HG03354 (cell line): ENCODE results near the gene VANGL2.
"Not testable (repeated sequence)": the region's sequence is repeated elsewhere in the genome, so short reads cannot be mapped to it uniquely, and the experiment has no call there.

ENCODE experiments used
- ATAC-seq: cut with Tn5 transposase; IDR thresholded peaks from one replicate; pipeline ENCODE4 v1.9.1; 2021; ENCODE audit warnings: mild to moderate bottlenecking; ENCODE audit not compliant: unreplicated experiment, poor library complexity, severe bottlenecking

VANGL2 gene

DNA sequence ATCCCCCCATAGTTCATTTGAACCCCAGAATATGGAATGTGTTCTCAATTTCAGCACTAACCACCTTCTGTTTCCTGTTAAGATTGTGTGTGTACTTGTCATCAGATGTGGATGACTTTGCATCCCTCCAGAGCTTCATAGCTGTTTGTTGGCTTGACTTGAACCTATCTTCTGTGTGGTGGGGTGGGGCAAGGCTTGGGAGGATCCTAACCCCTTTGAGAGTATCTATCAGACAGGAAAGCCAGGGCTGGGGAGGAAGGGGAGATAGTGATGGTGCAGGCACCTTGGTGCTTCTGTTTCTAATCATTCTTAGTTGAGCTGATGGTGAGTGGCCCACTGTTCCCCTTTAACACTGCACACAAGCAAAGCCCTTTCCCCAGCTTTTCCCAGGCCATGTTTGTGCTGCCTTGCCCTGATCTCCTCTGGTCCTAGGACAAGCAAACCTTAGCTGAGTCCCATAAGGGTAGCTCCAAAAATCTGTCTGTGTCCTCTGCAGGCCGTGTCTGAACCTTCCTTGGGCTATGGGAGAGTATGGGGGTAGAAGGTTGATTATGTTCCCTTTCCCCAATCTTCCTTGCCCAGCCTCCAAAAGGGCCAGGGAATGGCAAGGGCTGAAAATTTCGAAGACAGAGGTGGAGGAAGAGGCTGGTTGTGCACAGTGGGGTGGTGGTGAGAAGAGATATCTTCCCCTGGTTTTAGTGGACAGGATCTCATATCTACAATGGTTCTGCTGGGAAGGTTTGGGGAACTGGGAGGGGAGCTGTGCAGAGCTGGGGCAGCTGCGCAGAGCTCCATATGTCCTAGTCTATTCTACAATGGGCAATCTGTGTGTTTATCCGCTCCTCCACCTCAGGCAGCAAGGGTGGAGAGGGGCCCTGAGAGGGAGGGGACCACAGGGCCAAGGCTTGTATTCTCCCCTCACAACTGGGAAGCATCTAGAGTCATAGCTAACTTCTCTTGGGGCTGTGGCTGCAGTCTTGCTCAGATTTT is 32.1 kb upstream of the VANGL2 start:
- ATAC-seq = no peak

DNA sequence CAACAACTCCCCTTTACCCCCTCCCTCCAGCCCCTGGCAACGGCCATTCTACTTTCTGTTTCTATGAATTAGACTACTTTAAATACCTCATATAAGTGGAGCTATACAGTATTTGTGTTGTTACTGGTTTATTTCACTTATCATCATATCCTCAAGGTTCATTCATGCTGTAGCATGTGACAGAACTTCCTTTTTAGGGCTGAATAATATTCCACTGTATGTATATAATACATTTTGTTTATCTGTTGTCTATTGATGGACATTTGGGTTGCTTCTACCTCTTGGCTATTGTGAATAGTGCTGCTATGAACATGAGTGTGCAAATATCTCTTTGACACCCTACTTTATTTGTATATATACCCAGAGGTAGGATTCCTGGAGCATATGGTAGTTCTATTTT is 31.3 kb upstream of the VANGL2 start:
- ATAC-seq = no peak

DNA sequence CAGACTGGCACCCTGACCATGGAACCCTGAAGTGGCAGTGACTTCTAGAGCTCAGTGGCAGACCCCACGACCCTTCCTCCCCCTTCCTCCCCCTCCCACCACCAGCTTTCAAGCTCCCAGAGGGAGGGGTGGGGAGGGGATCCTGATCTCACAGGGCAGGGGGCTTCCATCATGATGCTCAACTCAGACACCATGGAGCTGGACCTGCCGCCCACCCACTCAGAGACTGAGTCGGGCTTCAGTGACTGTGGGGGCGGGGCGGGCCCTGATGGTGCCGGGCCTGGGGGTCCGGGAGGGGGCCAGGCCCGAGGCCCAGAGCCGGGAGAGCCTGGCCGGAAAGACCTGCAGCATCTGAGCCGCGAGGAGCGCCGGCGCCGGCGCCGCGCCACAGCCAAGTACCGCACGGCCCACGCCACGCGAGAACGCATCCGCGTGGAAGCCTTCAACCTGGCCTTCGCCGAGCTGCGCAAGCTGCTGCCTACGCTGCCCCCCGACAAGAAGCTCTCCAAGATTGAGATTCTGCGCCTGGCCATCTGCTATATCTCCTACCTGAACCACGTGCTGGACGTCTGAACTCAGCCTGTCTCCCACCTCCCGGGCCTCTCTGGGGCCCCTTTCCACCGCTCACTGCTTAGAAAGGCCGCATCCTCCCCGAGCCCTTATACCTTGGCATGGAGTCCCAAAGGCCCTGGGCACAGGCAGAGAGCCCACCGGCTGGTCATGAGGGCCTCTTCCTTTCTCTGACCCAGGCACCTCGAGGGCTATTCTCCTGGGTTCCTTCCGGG is 29.6 kb upstream of the VANGL2 start:
- ATAC-seq = no peak

DNA sequence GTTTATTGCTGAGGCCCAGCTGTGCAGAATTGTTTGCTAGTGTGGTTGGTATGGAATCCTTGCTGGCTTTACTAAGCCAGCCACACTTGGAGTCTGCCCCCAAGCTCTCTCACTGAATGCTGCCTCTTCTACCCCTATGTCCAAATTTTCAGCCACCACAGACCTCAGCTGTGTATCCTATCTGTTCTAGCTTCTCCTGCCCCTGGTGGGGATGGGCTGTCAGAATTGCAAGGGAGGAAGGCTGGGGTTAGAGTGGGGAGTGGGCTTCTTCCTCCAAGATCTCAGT is 29.1 kb upstream of the VANGL2 start:
- no peak for ATAC-seq

DNA sequence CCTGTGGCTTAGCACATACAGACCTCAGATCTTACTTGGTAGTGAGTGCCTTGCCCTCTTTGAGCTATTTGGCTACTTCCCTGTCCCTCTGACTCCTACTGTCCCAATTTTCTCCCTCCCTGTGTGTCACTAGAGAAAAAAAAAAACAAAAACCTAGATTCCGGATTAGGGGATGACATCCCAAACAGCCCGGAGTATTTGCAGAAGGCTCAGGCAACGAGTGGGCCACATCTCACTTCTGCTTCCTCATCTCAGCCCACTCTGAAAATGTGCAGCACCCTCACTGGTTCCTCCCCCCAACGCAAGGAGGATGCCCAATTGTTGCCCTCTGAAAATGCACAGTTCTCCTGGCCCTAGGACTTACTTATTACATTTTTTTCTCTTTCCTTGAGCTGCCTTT is 28.6 kb upstream of the VANGL2 start:
- no peak for ATAC-seq

DNA sequence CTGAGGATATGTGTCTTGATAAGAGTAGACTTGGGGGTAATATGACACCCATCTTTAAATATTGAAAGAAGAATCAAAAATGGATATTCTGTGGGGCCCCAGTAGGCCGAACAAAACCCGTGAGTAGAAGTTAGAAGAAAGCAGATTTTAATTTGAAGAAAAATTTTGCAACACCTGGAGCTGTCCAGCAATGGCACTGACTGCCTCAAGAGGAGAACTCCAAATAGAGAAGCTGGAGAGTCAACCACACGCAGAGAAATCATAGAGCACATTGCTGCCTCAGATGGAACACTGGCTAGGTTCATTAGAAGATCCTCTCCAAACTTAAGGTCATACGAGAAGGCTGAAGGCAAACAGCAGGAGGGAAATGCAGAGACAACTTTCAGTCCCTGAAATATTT is 26.7 kb upstream of the VANGL2 start:
- no peak for ATAC-seq

DNA sequence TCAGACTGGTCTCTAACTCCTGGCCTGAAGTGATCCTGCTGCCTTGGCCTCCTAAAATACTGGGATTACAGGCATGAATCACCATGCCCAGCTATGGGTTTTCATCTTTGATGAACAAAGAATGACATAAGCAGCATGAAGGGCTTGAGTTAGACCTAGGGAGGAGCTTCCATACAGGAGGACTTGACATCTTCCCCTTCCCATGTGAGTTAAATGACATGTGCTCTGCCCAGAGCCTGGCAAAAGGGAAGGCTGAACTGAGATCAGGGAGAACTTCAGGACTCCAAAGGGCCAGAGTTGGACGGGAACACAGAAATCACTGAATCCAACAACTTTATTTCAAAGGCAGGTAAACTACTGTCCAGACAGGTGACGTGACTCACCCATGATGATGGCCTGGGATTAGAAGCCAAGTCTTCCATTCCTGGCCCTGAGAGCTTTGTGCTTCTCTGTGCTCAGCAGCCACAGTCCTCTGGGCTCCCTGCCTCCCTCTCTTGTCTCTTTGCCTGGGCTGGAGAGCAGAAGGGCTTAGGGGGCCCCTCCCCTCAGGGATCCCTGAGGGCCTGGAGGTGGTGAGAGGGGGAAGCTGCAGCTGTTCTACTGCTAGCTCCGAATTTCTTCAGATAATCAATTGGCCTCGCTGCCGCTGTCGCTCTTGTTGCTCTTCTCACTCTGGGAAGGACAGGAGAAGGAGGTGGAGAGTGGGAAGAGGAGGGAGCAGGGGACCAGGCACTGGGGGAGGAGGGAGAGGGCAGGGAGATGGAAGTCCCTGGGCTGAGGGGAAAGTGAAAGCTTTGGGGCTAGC is 25.9 kb upstream of the VANGL2 start:
- no peak for ATAC-seq

DNA sequence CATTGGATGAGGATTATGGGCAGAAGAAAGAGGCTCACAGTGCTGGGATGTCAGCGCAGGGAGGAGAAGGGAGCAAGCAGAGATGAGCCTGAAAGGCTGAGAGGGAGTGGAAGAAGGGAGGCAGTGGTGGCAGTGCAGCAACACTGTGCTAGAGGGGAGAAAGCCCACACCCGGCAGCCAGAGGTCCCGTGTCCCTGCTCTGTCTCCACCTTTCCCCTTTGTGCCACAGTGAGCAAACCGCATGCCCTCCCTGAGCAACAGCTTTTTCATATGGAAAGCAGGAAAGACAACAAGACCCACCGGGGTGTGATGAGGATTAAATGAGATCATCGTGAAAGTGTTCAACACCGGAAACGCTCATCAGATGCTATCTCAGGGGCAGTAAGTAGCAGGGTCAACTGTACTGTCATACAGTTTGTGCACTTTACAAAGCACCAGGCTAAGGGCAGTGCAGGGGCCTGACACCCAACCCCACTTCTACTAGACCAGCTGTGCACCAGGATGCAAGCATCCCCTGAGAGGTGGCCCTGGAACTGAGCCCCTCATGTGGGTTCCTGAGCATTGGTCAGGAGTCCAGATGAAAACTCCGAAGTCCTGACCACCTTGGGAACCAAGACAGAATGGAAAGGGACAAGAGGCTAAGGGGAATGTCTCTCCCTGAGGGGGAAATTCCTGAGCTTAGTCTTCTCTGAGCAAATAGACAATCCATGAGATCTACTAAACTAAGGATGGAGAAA is 24.4 kb upstream of the VANGL2 start:
- ATAC-seq = peak; percentile 71

DNA sequence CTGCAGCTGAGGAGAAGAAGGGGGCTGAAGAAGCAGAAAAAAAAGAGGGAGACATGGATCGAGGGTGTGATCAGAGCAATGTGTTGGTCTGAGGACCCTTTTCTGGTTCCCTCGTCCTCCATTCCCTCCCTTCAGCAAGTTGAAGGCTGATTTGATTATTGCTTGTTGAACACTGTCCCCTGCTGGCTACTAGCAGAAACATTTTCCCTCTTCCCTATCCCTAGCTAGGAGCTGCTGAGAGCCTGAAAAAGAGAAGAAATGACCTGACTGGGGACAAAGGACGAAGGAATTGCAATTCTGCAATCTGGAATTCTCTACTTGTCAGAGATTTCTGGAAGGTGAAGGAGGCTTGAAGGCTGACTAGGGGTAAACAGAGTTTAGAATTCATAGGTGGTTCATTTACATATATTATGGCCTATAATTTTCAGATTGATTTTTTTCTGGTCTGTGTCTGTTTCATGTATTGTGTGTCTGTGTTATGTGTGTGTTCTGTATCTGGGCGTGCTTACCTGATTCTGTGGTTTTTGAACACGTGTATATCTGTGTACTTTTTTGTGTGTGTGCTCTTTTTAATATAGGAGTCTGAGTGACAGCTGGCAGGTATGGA is 23.7 kb upstream of the VANGL2 start:
- ATAC-seq = peak; percentile 68

DNA sequence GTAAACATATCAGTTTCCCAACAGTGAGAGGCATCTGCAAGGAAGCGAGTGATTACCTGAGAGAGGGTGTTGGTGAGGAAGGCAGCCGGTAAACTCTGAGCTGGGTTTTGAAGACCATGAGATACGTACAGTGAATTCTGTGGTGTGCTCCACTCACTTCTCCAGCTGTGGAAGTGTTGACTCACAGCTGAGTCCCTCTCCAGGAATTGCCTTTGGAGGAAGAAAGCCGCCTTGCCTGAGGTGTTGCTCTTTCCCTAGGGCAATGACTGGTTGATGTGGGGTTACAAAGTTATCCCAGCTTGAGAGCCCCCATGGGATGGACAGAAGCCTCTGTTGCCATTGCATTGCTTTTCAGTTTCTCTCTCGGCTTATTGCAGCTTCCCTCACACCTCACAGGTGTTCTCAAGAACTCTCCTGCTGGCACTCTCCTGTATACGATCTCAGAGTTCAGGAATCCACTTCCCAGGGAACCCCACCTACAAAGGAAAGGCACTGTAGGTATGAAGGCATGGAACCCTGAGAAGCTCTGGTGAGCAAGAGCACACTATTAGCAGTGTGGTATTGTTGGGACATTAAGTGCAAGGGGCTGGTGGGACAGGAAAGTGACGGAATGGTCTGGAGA is 22.7 kb upstream of the VANGL2 start:
- no peak for ATAC-seq

DNA sequence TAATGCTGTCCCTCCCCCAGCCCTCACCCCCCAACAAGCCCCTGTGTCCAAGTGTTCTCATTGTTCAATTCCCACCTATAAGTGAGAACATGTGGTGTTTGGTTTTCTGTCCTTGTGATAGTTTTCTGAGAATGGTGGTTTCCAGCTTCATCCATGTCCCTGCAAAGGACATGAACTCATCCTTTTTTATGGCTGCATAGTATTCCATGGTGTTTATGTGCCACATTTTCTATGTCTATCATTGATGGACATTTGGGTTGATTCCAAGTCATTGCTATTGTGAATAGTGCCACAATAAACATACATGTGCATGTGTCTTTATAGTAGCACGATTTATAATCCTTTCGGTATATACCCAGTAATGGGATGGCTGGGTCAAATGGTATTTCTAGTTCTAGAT is 15.6 kb upstream of the VANGL2 start:
- ATAC-seq = not testable (repeated sequence)

DNA sequence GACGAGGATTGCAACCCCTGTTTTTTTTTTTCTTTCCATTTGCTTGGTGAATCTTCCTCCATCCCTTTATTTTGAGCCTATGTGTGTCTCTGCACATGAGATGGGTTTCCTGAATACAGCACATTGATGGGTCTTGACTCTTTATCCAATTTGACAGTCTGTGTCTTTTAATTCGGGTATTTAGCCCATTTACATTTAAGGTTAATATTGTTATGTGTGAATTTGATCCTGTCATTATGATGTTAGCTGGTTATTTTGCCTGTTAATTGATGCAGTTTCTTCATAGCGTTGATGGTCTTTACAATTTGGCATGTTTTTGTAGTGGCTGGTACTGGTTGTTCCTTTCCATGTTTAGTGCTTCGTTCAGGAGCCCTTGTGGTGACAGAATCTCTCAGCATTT is 12.0 kb upstream of the VANGL2 start:
- ATAC-seq = not testable (repeated sequence)

DNA sequence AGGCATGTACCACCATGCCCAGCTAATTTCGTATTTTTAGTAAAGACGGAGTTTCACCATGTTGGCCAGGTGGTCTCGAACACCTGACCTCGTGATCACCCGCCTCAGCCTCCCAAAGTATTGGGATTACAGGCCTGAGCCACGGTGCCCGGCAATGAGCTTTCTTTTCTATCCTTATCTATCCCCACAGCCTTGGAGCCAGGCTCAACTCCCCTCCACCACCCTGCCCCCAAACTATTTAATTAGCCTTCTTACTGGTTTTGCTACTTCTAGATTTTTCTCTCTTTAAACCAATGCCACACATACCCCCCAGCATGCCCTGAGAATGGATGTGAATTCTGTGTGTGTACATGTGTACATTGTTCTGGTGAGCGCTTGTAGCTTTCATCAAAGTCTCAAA is 5.7 kb upstream of the VANGL2 start:
- ATAC-seq = no peak

DNA sequence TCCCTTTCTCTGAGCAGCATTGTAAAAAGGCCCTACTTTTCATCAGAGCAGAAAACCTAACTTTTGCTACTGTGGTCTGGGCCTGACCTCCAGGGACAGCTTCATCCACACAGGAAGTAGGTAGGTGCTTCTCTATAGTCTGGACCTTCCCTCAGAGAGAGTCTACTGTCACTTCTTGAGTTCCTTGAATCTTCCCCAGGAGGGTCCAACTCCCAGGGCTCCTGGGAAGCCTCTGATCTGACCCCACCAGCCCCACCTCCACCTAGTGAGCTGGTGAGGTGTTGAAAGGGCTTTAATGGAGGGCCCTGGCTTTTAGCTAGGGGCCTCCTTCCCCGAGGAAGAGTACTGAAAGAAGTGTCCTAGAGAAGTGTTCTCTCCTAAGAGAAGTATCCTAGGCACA is 2.7 kb upstream of the VANGL2 start:
- ATAC-seq = no peak

DNA sequence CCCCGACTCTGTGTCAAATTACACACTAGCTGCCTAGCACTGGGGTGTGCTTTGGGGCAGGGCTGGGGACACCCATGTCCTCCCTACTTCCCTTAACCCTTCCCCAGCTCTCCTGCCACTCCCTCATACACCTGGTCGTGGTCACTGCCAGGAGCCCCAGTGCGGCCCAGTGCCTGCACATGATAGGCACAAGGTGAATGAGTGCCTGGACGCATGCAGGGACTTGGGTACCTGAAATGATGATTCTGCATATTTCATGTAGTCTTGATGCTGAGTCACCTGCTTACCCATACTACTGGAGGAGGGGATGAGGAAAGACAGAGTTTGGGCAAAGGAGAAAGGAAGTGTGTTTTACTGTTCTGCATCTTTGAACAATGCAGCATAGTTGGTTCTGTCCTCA is 1.5 kb upstream of the VANGL2 start:
- ATAC-seq = no peak

DNA sequence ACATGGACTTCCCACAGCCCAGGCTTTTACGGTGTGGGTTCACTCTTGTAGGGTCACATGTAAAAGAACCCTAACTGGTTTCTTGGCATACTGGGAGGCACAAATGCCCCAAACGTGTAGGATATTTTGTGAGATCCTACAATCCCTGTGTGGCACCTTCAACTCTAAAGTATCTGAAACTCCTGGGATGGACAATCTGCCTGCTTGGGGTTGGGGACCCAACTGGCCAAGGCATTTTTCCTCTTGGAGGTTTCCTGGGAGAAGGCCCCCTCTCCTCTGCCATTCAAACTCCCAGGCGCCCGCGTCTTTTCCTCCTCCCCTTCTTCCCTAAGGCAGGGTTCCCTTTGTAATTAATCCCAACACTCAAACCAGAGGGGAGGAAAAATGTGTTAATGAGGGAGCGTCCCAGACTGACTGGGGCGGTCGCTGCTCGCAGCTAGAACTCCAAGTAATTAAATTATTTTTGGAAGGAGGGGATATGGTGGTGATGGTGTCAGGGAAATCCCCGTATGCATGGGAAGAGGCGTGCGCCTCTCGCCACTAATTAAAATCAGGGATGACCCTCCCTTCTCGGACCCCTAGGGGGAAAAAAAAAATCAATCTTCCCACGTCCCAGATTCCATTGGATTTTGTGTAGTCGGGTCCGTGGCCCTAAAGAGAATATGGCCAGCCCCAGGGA is 681 bp upstream of the VANGL2 start:
- no peak for ATAC-seq

DNA sequence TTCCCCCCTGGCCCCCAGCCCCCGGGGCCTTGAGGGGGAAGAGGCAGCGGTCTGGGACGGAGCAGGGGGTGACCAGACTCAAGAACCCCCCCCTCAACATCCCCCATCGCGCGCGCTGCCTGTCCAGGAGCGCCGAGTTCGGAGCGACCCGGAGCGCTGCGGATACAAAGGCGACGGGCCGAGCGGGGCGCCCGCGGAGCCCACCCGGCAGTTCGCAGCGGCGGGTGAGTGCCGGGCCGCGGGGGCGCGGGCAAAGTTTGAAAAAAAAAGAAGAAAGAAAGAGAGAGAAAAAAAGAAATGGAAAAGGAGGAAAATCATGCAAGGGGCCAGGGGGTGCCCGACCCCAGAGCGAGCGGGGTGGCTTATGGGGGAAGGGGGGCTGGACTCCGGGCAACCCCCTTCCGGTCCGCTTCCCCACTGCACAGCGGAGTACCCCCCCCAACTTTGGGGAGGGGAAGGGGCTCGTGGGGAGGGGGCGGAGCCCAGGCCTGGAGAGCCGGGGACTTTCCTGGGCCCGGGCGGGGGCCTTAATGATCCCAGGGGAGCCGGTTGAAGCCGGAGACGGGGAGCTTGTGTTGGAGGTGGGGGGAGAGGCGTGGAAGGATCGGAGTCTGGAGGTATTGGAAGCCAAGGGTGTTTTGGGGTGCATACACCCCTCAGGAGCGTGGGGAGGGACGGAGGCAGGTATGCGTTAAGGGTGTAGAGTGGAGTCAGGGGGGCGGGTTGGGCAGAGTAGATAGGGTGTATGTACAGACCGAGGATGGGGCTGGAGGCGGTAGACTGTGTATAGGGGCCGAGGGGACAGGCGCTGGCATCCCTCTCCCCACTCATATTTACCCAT is 502 bp downstream of the VANGL2 start:
- ATAC-seq = no peak

DNA sequence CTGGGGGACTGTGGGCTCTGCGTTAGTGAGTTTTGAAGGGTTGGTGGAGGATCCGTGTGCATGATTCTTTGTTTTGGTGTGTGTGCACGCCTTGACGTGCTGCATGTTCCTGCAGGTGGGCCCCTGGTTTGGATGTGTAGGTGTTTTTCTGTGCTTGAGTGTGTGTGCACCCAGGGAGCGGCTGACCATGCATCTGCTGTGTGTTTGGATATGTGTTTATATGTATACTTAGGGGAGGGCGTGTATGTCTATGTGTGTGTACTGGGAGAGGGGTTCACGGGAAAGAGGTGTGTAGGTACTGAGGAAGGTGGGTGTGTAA is 1.1 kb downstream of the VANGL2 start:
- ATAC-seq = no peak
